Tibial nerve (tissue), 4 donors: ENCODE data around the gene C1QBP. TPM values are rescaled to one million over a fixed set of nuclear protein-coding genes. Genes with fewer than 3 reads are reported as not detected.
"Not testable (repeated sequence)": the region's sequence is repeated elsewhere in the genome, so short reads cannot be mapped to it uniquely, and the experiment has no call there.

Experiments used
- DNase-seq, 2 donors: peaks; one replicate each; pipeline ENCODE4 v3.0.0-alpha.2; 2019; ENCODE audit warnings: low spot score in 2 of 2
- H3K27ac ChIP-seq, 4 donors: fragments of 200-600 bp; sonication (generic) in 3 of 4; one replicate each; pipeline ENCODE4 v1.5.1; 2017 to 2019; ENCODE audit warnings: mild to moderate bottlenecking in 1 of 4
- H3K27me3 ChIP-seq, 2 donors: fragments of 200-600 bp; sonication (generic) in 1 of 2; one replicate each; pipeline versions ENCODE4 v1.5.1 to v1.6.0; 2017 to 2019
- H3K36me3 ChIP-seq, 3 donors: fragments of 200-600 bp; sonication (generic); one replicate each; pipeline ENCODE4 v1.5.1; 2018 to 2019
- H3K4me1 ChIP-seq, 4 donors: fragments of 200-600 bp; sonication (generic) in 3 of 4; one replicate each; pipeline ENCODE4 v1.5.1; 2017 to 2019
- H3K4me3 ChIP-seq, 4 donors: fragments of 200-600 bp; sonication (generic) in 3 of 4; one replicate each; pipeline ENCODE4 v1.5.1; 2017 to 2019; ENCODE audit warnings: mild to moderate bottlenecking in 1 of 4, moderate library complexity in 1 of 4
- H3K9me3 ChIP-seq, 4 donors: fragments of 200-600 bp; sonication (generic) in 3 of 4; one replicate each; pipeline ENCODE4 v1.5.1; 2017 to 2019
- CTCF ChIP-seq, 5 experiments: fragments of 200-600 bp in 3 of 5; fragments of 450-650 bp in 2 of 5; sonication (generic) in 3 of 5; IDR thresholded peaks; one replicate each; pipeline ENCODE4 v1.5.1; 2016 to 2019; ENCODE audit warnings: antibody characterized with exemption in 5 of 5, mild to moderate bottlenecking in 3 of 5, moderate library complexity in 2 of 5
- EP300 ChIP-seq, 2 donors: sonication (generic); formaldehyde crosslinking; IDR thresholded peaks; one replicate each; pipeline ENCODE4 v1.6.1; 2017; ENCODE audit warnings: antibody characterized with exemption in 2 of 2, mild to moderate bottlenecking in 1 of 2
- POLR2A ChIP-seq, 2 donors: fragments of 450-650 bp; IDR thresholded peaks; one replicate each; pipeline ENCODE4 v1.6.1; 2017; ENCODE audit warnings: antibody characterized with exemption in 2 of 2, mild to moderate bottlenecking in 2 of 2, moderate library complexity in 2 of 2
- whole genome bisulfite sequencing, 2 donors: methylation state at CpG; one replicate each; pipeline ENCODE4 v1.1.5; 2018; 5-methylcytosine and 5-hydroxymethylcytosine counted together
- total RNA-seq, 4 donors: library from RNA; depleted of rRNA; stranded (reverse); fragments of >200 nt; gene quantifications; one replicate each; pipeline ENCODE4 v1.1.0, GENCODE V29; 2016

Gene C1QBP
- total RNA-seq, 4 donors from 2014 or later: 62.7 to 103 (median 83.7) TPM

- no peaks in the 10 kb centered on the region for H3K27me3 ChIP-seq
- H3K9me3 ChIP-seq: no peaks in the 10 kb centered on the region
- WGBS, 2 donors: 83 to 89% methylated on average over 2 of the region's 2 CpGs
- H3K4me3 ChIP-seq: no peak overlapping the region
- no peak for DNase-seq
- TF ChIP-seq CTCF (IDR thresholded peaks at IDR 0.05): no peak
- TF ChIP-seq EP300 (IDR thresholded peaks at IDR 0.05): no peak
- no peak for TF ChIP-seq POLR2A (IDR thresholded peaks at IDR 0.05)
- peaks cover 0 to 77% (median 15%) of the 10 kb centered on the region in 3 donors for H3K36me3 ChIP-seq
- H3K4me1 ChIP-seq: peaks cover 0 to 32% (median 16%) of the 10 kb centered on the region in 4 donors
- no peak overlapping the region for H3K27ac ChIP-seq
Observed at GRCh38 chr17:5434984-5435383, 4.0 kb downstream of the C1QBP start.

- peaks cover 0 to 99% (median 15%) of the 10 kb centered on the region in 3 donors for H3K36me3 ChIP-seq
- no peak for DNase-seq
- peaks cover 0 to 10% (median 3%) of the 10 kb centered on the region in 4 donors for H3K4me1 ChIP-seq
- 78 to 83% methylated on average over 3 of the region's 3 CpGs for WGBS, 2 donors
- H3K27ac ChIP-seq: no peak overlapping the region
- no peaks in the 10 kb centered on the region for H3K9me3 ChIP-seq
- TF ChIP-seq POLR2A (IDR thresholded peaks at IDR 0.05) (no peak), CTCF (IDR thresholded peaks at IDR 0.05) (no peak), EP300 (IDR thresholded peaks at IDR 0.05) (no peak)
- no peak overlapping the region for H3K4me3 ChIP-seq
- no peaks in the 10 kb centered on the region for H3K27me3 ChIP-seq
Observed at GRCh38 chr17:5431949-5432556, 6.9 kb downstream of the C1QBP start.

- not testable (repeated sequence) for H3K27me3 ChIP-seq, H3K4me1 ChIP-seq, H3K9me3 ChIP-seq, DNase-seq, H3K4me3 ChIP-seq, H3K27ac ChIP-seq
- 74 to 90% methylated on average over 5 of the region's 5 CpGs for WGBS, 2 donors
- peaks cover 0 to 100% (median 15%) of the 10 kb centered on the region in 3 donors for H3K36me3 ChIP-seq
Observed at GRCh38 chr17:5431234-5431633, 7.7 kb downstream of the C1QBP start.

- Histone ChIP-seq H3K4me3 (no peak overlapping the region), H3K36me3 (peaks cover 2 to 100% (median 15%) of the 10 kb centered on the region in 3 donors), H3K4me1 (no peaks in the 10 kb centered on the region), H3K27ac (no peak overlapping the region), H3K9me3 (no peaks in the 10 kb centered on the region), H3K27me3 (no peaks in the 10 kb centered on the region)
- TF ChIP-seq EP300 (IDR thresholded peaks at IDR 0.05) (no peak), POLR2A (IDR thresholded peaks at IDR 0.05) (no peak), CTCF (IDR thresholded peaks at IDR 0.05) (no peak)
- 89 to 90% methylated on average over 3 of the region's 3 CpGs for WGBS, 2 donors
- DNase-seq: no peak
Observed at GRCh38 chr17:5430413-5430999, 8.4 kb downstream of the C1QBP start.

GRCh38 chr17:5429191-5429887, 9.6 kb downstream of the C1QBP start:
- Histone ChIP-seq H3K9me3 (no peaks in the 10 kb centered on the region), H3K36me3 (peaks cover 2 to 100% (median 15%) of the 10 kb centered on the region in 3 donors), H3K4me3 (no peak overlapping the region), H3K27ac (no peak overlapping the region), H3K4me1 (no peaks in the 10 kb centered on the region), H3K27me3 (no peaks in the 10 kb centered on the region)
- 52 to 61% methylated on average over 3 of the region's 3 CpGs for whole genome bisulfite sequencing, 2 donors
- DNase-seq: no peak
- TF ChIP-seq EP300 (IDR thresholded peaks at IDR 0.05) (no peak), POLR2A (IDR thresholded peaks at IDR 0.05) (no peak), CTCF (IDR thresholded peaks at IDR 0.05) (no peak)
